Cardiac muscle cell (in vitro differentiated cells and primary cell): Measurements from ENCODE around the gene MAFF. TPM values are rescaled to one million over a fixed set of nuclear protein-coding genes. Genes with fewer than 3 reads are reported as not detected.

Experiments used
- DNase-seq, 2 donors: peaks; one replicate each; pipeline versions ENCODE4 v3.0.0 to v3.0.0-alpha.2; 2010 to 2017; ENCODE audit warnings: low read depth in 1 of 2, low spot score in 1 of 2
- H3K27ac ChIP-seq: fragments of 200-600 bp; sonication (generic); 2 replicates; pipeline ENCODE4 v1.5.1; 2016
- H3K27me3 ChIP-seq: fragments of 200-600 bp; sonication (generic); 2 replicates; pipeline ENCODE4 v1.6.0; 2016; ENCODE audit warnings: control low read depth
- H3K36me3 ChIP-seq: fragments of 200-600 bp; sonication (generic); 2 replicates; pipeline ENCODE4 v1.5.1; 2016; ENCODE audit warnings: control low read depth
- H3K4me1 ChIP-seq: fragments of 200-600 bp; sonication (generic); 2 replicates; pipeline ENCODE4 v1.8.1; 2017; ENCODE audit warnings: low read depth, mild to moderate bottlenecking, mixed run types
- H3K4me3 ChIP-seq: fragments of 200-600 bp; sonication (generic); 2 replicates; pipeline ENCODE4 v1.5.1; 2016; ENCODE audit warnings: mild to moderate bottlenecking
- H3K9me3 ChIP-seq: fragments of 200-600 bp; sonication (generic); 2 replicates; pipeline ENCODE4 v1.5.1; 2017; ENCODE audit warnings: low read depth, mild to moderate bottlenecking, control low read depth
- polyA plus RNA-seq: library from polyadenylated mRNA; unstranded; fragments of >200 nt; fragmentation: Nextera tagmentation; extraction: Ambion mirVana; gene quantifications from 2 replicates; pipeline ENCODE4 v1.2.1, GENCODE V29; 2016
- total RNA-seq: library from RNA; depleted of rRNA; stranded (reverse); fragments of >200 nt; gene quantifications from 2 replicates; pipeline ENCODE4 v1.2.3, GENCODE V29; 2016
- TF ChIP-seq, protein P1 (sequence below): IDR thresholded peaks from 2 replicates; pipeline ENCODE4 v1.5.1; 2012; ENCODE audit warnings: low read depth, mild to moderate bottlenecking, low read length

MAFF gene
- total and polyA plus RNA-seq, 2 experiments from 2014 or later: 4.1 to 4.3 TPM

DNA sequence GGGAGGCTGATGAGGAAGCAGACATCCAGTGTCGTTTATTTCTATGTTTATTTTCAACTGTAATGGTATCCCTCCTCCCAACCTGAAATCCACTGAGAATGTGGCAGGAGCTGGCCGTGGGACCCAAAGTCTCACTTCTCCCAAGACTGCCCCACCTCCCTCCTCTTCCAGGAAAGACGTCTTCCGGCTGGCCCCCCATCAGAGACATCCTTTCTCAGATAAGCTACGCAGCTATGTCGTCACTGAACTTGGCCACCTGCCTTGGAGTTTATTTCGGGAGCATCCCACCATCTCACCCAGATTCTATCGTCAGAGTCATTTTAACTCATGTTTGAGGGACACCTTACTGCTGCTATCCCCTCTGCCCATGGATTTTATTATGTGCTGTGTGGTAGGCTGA is 57.1 kb downstream of the MAFF start:
- H3K36me3 ChIP-seq: no peaks in the 10 kb centered on the region
- no peaks in the 10 kb centered on the region for H3K27me3 ChIP-seq
- peak in 1 of 2 donors; percentile 90 for DNase-seq
- peak overlapping the region; percentile 56 for H3K27ac ChIP-seq
- TF ChIP-seq, protein P1, sequence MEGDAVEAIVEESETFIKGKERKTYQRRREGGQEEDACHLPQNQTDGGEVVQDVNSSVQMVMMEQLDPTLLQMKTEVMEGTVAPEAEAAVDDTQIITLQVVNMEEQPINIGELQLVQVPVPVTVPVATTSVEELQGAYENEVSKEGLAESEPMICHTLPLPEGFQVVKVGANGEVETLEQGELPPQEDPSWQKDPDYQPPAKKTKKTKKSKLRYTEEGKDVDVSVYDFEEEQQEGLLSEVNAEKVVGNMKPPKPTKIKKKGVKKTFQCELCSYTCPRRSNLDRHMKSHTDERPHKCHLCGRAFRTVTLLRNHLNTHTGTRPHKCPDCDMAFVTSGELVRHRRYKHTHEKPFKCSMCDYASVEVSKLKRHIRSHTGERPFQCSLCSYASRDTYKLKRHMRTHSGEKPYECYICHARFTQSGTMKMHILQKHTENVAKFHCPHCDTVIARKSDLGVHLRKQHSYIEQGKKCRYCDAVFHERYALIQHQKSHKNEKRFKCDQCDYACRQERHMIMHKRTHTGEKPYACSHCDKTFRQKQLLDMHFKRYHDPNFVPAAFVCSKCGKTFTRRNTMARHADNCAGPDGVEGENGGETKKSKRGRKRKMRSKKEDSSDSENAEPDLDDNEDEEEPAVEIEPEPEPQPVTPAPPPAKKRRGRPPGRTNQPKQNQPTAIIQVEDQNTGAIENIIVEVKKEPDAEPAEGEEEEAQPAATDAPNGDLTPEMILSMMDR: no peak
- peaks cover 30% of the 10 kb centered on the region for H3K4me1 ChIP-seq
- H3K4me3 ChIP-seq: no peak overlapping the region
- H3K9me3 ChIP-seq: no peaks in the 10 kb centered on the region

DNA sequence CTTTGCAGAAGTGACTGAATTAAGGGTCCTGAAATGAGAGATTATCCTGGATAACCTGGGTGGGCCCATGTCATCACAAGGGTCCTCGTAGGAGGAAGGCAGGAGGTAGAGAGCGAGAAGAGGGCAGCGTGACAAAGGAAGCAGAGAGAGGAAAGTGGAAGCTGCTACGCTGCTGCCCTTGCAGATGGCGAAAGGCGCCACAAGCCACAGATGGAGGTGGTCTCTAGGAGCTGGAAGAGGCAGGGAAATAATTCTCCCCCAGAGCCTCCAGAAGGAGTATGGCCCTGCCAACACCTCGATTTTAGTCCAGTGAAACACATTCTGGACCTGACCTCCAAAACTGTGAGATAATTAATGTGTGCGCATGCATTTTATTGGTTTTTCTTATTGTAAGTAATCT is 57.6 kb downstream of the MAFF start:
- TF ChIP-seq, protein P1: no peak
- peaks cover 30% of the 10 kb centered on the region for H3K4me1 ChIP-seq
- H3K4me3 ChIP-seq: no peak overlapping the region
- H3K27me3 ChIP-seq: no peaks in the 10 kb centered on the region
- no peaks in the 10 kb centered on the region for H3K9me3 ChIP-seq
- DNase-seq: no peak
- H3K36me3 ChIP-seq: no peaks in the 10 kb centered on the region
- peak overlapping the region; percentile 56 for H3K27ac ChIP-seq

DNA sequence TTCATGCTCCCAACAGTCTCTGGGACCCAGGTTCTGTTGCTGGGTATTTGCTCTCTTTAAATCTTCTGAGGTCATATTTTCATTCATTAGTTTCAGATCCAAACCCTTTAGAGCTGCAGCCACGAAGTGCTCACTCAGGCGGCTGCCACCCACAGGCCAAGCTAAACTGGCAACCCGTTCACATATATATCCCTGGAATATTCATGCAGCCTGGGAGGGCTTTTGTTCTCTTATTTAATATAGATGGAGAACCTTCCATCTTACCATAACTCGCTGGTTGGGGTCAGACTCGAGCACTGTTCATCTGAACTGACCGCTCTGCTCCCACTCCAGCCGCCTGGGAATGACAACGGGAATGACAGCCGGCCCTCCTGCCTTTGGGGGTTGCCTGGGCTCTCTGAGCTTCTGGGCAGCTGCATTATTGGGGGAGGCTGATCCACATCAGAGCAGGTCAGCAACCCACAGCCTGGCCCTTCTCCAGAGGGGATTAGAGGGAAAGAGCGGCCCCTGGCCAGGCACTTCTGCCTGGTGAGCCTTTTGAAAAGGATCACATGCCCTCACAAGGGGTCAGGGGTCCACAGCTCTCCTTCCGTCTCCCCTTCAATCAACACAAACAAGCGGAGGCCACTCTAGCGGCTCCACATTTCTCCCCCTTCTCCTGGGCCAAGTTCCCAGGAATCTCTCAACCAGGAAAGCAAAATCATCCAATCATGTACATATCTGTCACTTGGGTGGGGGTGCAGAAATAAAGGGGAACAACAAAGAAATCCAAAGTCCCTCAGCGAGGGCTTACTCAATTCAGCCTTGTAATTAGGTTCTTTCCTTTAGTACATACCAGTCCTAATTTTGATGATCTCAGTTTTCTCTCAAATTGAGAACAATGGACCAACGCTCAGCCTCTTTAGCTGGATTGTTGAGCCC is 59.2 kb downstream of the MAFF start:
- Histone ChIP-seq H3K27ac (peak overlapping the region; percentile 82), H3K4me3 (no peak overlapping the region)
- TF ChIP-seq, protein P1: peak; percentile 21

DNA sequence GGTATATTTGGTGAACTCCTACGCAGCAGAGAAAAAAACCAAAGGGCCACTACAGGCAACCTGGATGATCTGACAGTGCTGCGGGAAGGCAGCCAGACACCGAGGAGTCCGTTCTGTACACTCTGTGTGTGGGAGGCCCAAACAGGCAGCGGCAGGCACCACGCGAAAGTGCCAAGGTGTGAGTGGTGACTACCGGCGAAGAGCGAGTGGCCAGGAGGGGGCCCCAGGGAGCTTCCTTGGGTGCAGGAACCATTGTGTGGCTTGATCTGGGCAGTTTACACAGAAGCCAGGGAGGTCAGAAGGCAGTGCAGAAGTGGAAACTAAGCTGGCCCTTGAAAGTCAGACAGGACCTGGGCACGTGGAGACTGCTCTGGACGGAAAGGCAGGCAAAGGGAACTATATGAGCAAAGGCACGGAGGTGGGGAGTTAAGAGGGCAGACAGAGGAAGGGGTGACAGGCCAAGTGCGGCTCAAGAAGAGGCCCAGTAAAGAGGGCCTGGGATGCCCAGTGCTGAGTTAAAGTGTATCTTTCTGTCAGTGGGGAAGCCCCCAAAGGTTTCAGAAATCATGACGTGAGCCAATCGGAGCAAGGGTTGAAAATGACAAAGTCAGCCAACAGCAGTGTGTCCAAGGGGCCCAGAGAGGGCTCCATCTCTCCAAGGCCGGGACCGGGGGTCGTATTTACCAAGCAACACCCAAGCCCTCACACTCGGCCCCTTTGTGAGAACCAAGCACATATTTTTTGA is 60.4 kb downstream of the MAFF start:
- peak overlapping the region; percentile 82 for H3K27ac ChIP-seq
- peak in 1 of 2 donors; percentile 68 for DNase-seq
- TF ChIP-seq, protein P1: peak; percentile 57
- H3K36me3 ChIP-seq: no peaks in the 10 kb centered on the region
- H3K27me3 ChIP-seq: no peaks in the 10 kb centered on the region
- H3K9me3 ChIP-seq: no peaks in the 10 kb centered on the region
- no peak overlapping the region for H3K4me3 ChIP-seq
- H3K4me1 ChIP-seq: peaks cover 33% of the 10 kb centered on the region

More for the DNA sequence above, 59.2 kb downstream of the MAFF start:
- Histone ChIP-seq H3K9me3 (no peaks in the 10 kb centered on the region), H3K27me3 (no peaks in the 10 kb centered on the region), H3K36me3 (no peaks in the 10 kb centered on the region), H3K4me1 (peaks cover 30% of the 10 kb centered on the region)
- DNase-seq: no peak

DNA sequence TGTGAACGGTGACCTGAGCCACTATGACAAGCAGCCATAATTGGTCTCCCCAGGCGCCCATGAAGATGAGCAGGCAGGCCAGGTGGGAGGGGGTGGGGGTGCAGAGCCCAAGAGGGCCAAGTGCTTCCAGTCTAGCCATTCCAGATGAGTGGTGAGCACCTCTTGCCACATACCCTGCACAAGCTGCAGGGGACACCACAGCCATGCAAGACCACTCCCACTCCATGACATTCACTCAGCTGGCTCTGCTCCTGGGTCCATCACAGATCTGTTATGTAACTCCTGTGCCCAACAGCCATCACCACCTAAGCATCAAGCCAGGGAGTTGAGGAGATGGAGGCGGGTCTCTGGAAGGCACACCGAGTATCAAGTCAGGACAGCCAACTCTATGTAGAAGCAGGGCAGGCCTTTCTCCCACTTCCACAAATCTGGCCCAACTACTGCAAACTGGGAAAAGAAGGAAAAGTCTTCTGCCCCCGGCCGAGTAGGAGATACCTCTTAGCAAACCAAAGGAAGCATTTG is 62.6 kb downstream of the MAFF start:
- TF ChIP-seq, protein P1: no peak
- no peak overlapping the region for H3K27ac ChIP-seq
- no peak overlapping the region for H3K4me3 ChIP-seq

More for the DNA sequence above, 62.6 kb downstream of the MAFF start:
- no peaks in the 10 kb centered on the region for H3K27me3 ChIP-seq
- DNase-seq: no peak
- no peaks in the 10 kb centered on the region for H3K9me3 ChIP-seq
- peaks cover 18% of the 10 kb centered on the region for H3K4me1 ChIP-seq
- no peaks in the 10 kb centered on the region for H3K36me3 ChIP-seq

Other genes starting within 250 kb of the MAFF start
- gene C22orf23, start 248.4 kb upstream of the MAFF start, total RNA-seq: 0.80 and 0.99 TPM in 2 replicates
- gene C22orf23, start 248.4 kb upstream of the MAFF start, polyA plus RNA-seq: 1.1 and 2.5 TPM in 2 replicates
- gene POLR2F, start 248.3 kb upstream of the MAFF start, total RNA-seq: 63.3 and 127 TPM in 2 replicates
- 124 and 183 TPM in 2 replicates for gene POLR2F, start 248.3 kb upstream of the MAFF start, polyA plus RNA-seq
- gene SOX10, start 217.4 kb upstream of the MAFF start, total RNA-seq: 0.03 TPM in 1 of 2 replicates, not detected in the other
- not detected in 2 replicates for gene SOX10, start 217.4 kb upstream of the MAFF start, polyA plus RNA-seq
- 57.8 and 62.4 TPM in 2 replicates for gene PICK1, start 144.6 kb upstream of the MAFF start, total RNA-seq
- 51.7 and 60.4 TPM in 2 replicates for gene PICK1, start 144.6 kb upstream of the MAFF start, polyA plus RNA-seq
- 0.60 and 1.0 TPM in 2 replicates for gene SLC16A8, start 117.8 kb upstream of the MAFF start, total RNA-seq
- gene SLC16A8, start 117.8 kb upstream of the MAFF start, polyA plus RNA-seq: 1.7 and 3.7 TPM in 2 replicates
- gene BAIAP2L2, start 91.3 kb upstream of the MAFF start, total RNA-seq: 2.3 and 2.8 TPM in 2 replicates
- gene BAIAP2L2, start 91.3 kb upstream of the MAFF start, polyA plus RNA-seq: 1.2 and 1.3 TPM in 2 replicates
- gene PLA2G6, start 20.2 kb upstream of the MAFF start, total RNA-seq: 26.1 and 41.5 TPM in 2 replicates
- 30.9 and 38.7 TPM in 2 replicates for gene PLA2G6, start 20.2 kb upstream of the MAFF start, polyA plus RNA-seq
- 65.7 and 70.3 TPM in 2 replicates for gene TMEM184B, start 71.0 kb downstream of the MAFF start, total RNA-seq
- 59.6 and 68.8 TPM in 2 replicates for gene TMEM184B, start 71.0 kb downstream of the MAFF start, polyA plus RNA-seq
- gene CSNK1E, start 115.4 kb downstream of the MAFF start, total RNA-seq: 198 and 262 TPM in 2 replicates
- 179 and 193 TPM in 2 replicates for gene CSNK1E, start 115.4 kb downstream of the MAFF start, polyA plus RNA-seq